Measurements from ENCODE around the gene NDUFA11. TPM values are rescaled to one million over a fixed set of nuclear protein-coding genes. Genes with fewer than 3 reads are reported as not detected.
A peak's percentile ranks its signal among the peaks of the same experiment; 100 is the strongest.

NDUFA11 gene
- 134 TPM for total RNA-seq

- ATAC-seq (peak; percentile 89), DNase-seq (ENCODE audit: low spot score) (peak; percentile 99)
- intact Hi-C loops (cut with DNase I) = no loop called here
These were observed at the start of gene NDUFA11 for GRCh38 chr19:5903624-5904351. Gene NDUFA11, minus strand, starts transcription at chr19:5903790. Its CDS starts 82 bp downstream, at chr19:5903708.

GRCh38 chr19:5953030-5953589 lies 49.5 kb upstream of the NDUFA11 start:
- DNase-seq (ENCODE audit: low spot score) (no peak), ATAC-seq (no peak)
- intact Hi-C loops (cut with DNase I) = no loop called here

GRCh38 chr19:5952193-5953029 lies 48.8 kb upstream of the NDUFA11 start:
- no peak for DNase-seq (ENCODE audit: low spot score)
- intact Hi-C loops (cut with DNase I) = no loop called here
- no peak for ATAC-seq

DNA sequence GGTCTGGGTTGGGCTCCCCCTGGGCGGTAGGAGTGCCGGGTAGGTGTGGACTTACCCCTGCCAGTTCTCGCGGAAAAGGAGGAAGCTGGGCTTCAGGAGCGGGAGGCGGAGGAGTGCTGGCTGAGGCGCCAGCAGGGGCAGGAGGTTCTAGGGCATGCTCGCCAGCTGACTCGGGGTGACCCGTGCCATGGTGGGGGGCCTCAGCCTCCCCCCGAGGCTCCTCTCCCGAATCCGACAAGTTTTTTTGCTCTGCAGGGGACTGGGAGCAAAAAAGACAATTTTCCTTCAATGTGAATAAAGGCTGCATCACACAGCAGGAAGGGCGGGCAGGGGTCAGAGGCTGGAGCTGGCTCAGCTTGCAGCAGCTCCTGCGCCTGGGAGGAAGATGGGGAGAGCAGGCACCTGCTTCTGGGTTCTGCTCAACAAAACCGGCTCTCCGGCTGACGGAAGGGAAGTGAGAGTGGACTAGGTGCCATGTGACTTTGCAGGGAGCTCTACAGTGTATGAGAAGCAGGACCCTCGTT lies 47.8 kb upstream of the NDUFA11 start:
- no peak for DNase-seq (ENCODE audit: low spot score)
- peak; percentile 4 for ATAC-seq

GRCh38 chr19:5950741-5951140 lies 47.2 kb upstream of the NDUFA11 start:
- no peak for DNase-seq (ENCODE audit: low spot score)
- intact Hi-C loops (cut with DNase I) = no loop called here
- no peak for ATAC-seq

More for the DNA sequence above, 47.8 kb upstream of the NDUFA11 start:
- intact Hi-C loops (cut with DNase I) = no loop called here

DNA sequence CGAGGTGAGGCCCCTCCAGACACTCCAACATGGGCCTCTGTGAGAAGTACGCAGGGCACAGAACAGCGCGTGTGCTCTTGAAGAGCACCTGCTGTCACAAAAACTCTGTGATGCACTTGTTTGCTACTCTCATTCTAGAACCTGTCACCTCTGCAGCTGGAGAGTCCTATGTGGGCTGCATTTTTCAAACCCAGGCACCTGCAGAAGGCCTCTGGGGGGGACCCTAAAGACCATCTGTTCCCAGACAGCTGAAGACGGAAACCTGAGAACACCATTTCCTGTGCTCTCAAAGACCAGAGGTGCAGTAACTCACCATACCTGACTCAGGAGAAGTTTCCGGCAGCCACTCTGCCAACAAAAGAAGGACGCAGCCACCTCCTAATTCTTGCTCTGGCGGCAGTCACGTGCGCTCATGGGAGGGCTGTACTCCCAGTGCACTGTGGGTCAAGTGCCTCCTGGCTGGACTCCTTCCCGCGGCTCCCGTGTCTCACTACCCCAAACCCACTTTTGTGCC lies 46.3 kb upstream of the NDUFA11 start:
- intact Hi-C loops (cut with DNase I) = no loop called here
- ATAC-seq (no peak), DNase-seq (ENCODE audit: low spot score) (no peak)

DNA sequence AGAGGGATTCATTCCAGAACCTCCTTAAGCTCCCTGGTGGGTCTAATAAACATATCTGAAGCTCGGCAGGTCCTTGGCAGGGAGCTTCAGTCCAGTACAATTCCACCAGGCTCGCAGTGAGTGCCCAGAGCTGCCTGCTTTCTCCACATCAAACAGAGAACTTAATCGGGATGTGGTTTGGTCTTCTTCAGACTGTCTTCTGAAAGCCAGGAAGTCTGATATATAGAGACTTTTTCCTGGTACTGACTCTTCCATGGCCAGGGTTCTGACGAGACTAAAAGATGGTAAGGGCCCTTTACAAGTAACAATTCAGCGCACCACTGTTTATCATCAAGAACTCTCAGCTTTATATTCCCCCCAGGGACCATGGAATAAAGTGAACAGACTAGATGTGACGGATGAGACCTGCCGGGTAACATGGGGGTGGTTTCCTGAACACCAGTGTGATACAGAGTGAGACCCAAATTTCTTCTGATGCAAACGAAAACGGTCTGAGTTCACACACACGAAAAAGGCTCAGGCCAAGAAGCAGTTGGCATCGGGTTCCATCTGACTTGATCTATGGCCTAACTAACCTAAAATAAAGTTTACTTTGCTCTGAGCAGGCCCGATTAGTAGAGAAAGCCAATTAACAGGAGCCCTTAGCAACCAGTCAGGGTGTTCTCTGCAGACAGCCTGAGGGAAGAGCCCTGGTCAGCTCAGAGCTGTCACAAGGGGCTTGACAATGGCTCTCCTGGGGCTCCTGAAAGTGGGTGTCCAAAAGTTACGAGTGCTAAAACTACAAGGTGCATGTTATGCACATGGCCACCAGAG lies 45.4 kb upstream of the NDUFA11 start:
- intact Hi-C loops (cut with DNase I) = no loop called here
- ATAC-seq (no peak), DNase-seq (ENCODE audit: low spot score) (no peak)

GRCh38 chr19:5947435-5947834 lies 43.8 kb upstream of the NDUFA11 start:
- peak; percentile 83 for DNase-seq (ENCODE audit: low spot score)
- ATAC-seq = peak; percentile 89
- intact Hi-C loops (cut with DNase I) = no loop called here

- intact Hi-C loops (cut with DNase I) = no loop called here
- DNase-seq (ENCODE audit: low spot score) (no peak), ATAC-seq (no peak)
These were observed 40.0 kb upstream of the NDUFA11 start for GRCh38 chr19:5943623-5944022.

- DNase-seq (ENCODE audit: low spot score) = no peak
- intact Hi-C loops (cut with DNase I) = no loop called here
- no peak for ATAC-seq
These were observed 39.5 kb upstream of the NDUFA11 start for GRCh38 chr19:5943045-5943444.

GRCh38 chr19:5941673-5942072 lies 38.1 kb upstream of the NDUFA11 start:
- ATAC-seq (no peak), DNase-seq (ENCODE audit: low spot score) (no peak)
- intact Hi-C loops (cut with DNase I) = no loop called here

DNA sequence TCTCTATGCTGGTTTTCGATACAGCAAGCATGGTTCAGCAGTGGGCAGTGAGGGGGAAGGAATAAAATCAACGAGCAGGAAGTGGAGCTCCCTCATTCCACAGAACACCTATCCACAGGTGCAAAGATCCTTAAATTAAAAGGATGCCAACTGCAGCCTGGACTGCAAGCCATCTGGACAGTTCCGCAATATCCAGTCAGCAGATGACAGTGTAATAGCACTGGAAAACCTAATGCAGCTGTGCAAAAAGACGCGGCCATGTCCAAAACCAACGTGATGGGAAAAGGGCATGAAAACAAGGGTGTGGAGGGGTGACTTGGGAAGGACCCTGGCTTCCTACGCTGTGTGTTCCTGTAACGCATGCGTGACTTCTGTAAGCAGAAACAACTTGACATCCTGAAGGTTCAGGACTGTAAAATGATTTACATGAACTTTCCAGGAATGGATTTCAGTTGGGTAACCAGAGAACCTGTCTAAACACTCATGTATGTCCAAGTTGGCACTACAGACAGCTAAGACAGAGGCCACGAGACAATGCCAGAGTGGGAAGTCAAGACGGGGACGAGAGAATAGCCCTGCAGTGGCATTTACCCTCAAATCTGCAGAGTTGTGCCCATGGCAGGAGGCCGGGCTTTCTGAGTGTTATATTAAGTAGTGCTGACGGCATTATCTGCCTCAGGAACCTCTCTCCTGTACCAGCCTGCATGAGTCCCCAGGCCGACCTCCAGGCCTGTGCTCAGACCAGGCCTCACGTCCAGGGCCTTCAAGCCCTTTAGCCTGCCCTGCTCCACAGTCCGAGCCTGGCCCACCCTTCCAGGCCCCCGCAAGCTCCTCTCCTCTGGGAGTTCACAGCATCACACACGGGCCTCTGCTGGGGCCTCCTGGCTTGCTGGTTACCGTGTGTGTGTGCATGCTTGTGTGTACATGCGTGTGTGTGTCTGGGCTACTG lies 36.9 kb upstream of the NDUFA11 start:
- intact Hi-C loops (cut with DNase I) = no loop called here
- no peak for ATAC-seq
- DNase-seq (ENCODE audit: low spot score) = no peak

- ATAC-seq = no peak
These were observed 34.0 kb upstream of the NDUFA11 start for GRCh38 chr19:5937550-5937949.

DNA sequence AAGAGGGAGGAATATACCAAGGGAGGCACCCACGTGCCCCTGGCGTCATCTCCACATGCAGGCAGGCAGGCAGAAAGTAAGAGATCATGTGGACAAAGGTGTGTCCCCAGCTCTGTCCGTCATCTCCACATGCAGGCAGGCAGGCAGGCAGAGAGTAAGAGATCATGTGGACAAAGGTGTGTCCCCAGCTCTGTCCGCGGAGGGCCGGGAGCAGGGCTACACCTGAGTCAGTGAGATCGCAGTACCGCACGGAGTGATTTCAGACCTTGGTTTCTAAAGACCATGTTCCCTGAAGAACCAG lies 32.7 kb upstream of the NDUFA11 start:
- ATAC-seq (no peak), DNase-seq (ENCODE audit: low spot score) (no peak)
- intact Hi-C loops (cut with DNase I) = no loop called here

More at GRCh38 chr19:5937550-5937949, 34.0 kb upstream of the NDUFA11 start:
- intact Hi-C loops (cut with DNase I) = no loop called here
- no peak for DNase-seq (ENCODE audit: low spot score)

DNA sequence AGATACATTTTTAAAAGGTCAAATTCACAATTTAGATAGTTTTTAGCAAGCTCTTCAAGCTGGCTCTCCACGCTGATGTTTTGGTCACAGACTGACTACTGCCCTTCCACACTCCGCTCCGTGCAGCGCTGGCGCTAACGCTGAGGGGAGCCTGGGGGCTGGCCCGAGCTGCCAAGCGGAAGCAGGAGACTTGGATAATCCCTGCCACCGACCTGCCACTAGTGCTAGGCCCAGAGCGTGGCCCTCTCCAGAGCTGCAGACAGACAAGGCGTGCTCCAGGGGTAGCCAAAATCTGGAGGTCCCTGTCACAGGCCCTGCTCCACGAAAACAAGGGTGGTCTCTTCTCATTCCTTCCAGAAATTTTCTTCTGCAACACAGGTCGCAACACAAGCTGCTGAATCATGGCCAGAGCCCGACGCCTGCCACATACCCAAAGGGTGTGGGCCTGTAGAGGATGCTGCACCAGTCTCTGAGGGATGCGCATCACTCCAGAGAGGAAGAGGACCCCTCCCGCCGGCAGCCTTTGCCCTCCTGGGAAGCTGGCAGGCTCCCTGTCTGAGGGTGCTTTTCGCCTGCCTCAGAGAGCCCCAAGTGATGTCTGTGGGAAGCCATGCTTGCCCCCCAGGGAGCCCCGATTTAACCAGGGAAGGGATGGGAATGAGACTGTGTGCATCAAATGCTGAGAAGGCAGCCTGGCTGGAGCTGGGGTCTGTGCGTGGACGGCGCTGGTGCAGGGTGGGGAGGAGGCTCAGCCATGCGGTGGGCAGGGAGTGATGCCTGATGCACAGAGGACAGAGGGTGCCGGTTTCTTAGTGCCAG lies 32.1 kb upstream of the NDUFA11 start:
- DNase-seq (ENCODE audit: low spot score) (no peak), ATAC-seq (peak; percentile 36)
- intact Hi-C loops (cut with DNase I) = no loop called here

GRCh38 chr19:5934774-5935472 lies 31.3 kb upstream of the NDUFA11 start:
- peak; percentile 64 for ATAC-seq

GRCh38 chr19:5934069-5934401 lies 30.4 kb upstream of the NDUFA11 start:
- DNase-seq (ENCODE audit: low spot score) (no peak), ATAC-seq (no peak)
- intact Hi-C loops (cut with DNase I) = no loop called here

More at GRCh38 chr19:5934774-5935472, 31.3 kb upstream of the NDUFA11 start:
- intact Hi-C loops (cut with DNase I) = no loop called here
- no peak for DNase-seq (ENCODE audit: low spot score)
